Activated CD8-positive, alpha-beta memory T cell treated with anti-CD3 and anti-CD28 coated beads for 48 hours (primary cell): ENCODE results near the gene HSPA1B.
A peak's percentile ranks its signal among the peaks of the same experiment; 100 is the strongest.
"Not testable (repeated sequence)": the region's sequence is repeated elsewhere in the genome, so short reads cannot be mapped to it uniquely, and the experiment has no call there.

Experiments
- DNase-seq, 3 experiments: peaks; one replicate each; pipeline ENCODE4 v3.0.0-alpha.2; 2020; ENCODE audit warnings: low read depth in 2 of 3, low spot score in 2 of 3

Gene HSPA1B

DNA sequence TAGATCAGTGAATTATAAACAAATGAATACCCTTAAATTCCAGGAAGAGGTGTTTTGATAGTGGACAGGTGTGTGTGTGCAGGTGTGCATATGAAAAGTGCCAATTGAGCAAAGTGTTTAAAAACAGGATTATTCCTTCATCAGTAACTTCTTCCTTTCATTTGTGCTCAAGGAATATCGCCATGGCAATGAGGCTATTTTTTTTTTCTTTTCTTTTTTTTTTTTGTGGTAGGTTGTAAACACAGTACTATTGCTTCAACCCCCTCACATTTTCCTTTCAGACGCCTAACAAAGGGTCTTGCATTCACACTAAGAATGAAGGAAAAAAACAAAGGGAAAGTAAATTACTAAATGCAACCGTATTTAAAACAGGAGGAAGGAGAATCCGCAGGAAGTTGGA is 2.0 kb upstream of the HSPA1B start:
- DNase-seq, result no peak

DNA sequence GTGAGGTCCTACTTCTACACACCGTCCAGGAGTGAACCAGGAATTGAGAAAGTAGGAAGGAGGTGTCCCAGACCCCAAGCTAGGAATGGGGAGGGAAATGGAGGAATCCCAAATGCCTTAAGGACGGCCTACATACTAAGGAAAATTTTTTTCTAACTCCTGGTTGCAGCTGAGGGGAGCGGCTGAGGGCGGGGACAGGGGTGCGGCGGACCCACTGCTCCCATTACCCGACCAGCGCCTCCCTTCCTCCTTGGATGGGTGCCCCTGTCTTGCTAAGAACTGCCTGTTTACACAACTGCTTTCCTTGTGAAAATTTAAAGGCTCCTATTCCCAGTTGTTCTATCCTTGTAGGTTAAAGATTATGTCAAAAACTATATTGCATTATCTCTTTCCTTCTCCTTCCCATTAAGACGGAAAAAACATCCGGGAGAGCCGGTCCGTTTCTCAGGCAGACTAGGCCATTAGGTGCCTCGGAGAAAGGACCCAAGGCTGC is 699 bp upstream of the HSPA1B start:
- no peak for DNase-seq

DNA sequence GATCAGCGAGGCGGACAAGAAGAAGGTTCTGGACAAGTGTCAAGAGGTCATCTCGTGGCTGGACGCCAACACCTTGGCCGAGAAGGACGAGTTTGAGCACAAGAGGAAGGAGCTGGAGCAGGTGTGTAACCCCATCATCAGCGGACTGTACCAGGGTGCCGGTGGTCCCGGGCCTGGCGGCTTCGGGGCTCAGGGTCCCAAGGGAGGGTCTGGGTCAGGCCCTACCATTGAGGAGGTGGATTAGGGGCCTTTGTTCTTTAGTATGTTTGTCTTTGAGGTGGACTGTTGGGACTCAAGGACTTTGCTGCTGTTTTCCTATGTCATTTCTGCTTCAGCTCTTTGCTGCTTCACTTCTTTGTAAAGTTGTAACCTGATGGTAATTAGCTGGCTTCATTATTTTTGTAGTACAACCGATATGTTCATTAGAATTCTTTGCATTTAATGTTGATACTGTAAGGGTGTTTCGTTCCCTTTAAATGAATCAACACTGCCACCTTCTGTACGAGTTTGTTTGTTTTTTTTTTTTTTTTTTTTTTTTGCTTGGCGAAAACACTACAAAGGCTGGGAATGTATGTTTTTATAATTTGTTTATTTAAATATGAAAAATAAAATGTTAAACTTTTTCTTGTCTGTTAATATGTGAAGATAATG is 2.2 kb downstream of the HSPA1B start:
- no peak for DNase-seq

DNA sequence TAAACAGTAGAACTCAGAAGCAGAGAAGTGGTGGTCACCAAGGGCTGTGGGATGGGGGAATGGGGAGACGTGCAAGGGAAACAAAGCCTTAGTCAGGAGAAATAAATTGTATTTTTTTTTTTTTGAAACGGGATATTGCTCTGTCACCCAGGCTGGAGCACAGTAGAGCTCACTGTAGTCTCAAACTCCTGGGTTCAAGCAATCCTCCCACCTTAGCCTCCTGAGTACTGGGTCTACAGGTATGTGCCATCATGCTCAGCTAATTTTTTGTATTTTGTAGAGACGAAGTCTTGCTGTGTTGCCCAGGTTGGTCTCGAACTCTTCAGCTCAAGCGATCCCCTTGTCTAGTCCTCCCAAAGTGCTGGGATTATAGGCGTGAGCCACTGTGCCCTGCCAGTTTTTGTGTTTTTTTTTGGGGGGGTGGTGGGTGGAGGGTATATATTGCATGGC is 3.4 kb downstream of the HSPA1B start:
- no peak for DNase-seq

DNA sequence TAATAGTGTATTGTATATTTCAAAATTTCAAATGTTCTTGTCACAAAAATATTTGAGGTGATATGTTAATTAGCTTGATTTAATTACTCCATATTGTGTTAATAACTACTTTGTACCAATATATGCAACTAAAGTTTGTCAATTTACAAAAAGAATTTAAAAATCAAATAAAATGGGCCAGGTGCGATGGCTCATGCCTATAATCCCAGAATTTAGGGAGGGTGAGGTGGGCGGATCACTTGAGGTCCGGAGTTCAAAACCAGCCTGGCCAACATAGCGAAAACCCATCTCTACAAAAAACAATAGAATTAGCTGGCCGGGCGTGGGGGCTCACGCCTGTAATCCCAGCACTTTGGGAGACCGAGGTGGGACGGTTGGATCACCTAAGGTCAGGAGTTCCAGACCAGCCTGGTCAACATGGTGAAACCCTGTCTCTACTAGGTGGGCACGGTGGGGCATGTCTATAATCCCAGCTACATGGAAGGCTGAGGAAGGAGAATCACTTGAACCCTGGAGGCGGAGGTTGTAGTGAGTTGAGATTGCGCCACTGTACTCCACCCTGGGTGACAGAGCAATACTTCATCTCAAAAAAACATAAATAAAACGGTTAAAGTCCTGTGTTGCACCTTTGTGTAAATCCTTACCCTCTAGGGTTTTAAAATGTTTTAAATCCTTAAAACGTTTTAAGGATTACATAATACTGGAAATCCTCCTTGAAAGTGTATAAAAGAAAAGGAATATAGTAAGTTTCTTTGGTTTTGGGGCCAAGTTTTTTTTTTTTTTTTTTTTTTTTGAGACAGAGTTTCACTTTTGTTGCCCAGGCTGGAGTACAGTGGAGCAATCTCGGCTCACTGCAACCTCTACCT is 4.0 kb downstream of the HSPA1B start:
- DNase-seq, result no peak

DNA sequence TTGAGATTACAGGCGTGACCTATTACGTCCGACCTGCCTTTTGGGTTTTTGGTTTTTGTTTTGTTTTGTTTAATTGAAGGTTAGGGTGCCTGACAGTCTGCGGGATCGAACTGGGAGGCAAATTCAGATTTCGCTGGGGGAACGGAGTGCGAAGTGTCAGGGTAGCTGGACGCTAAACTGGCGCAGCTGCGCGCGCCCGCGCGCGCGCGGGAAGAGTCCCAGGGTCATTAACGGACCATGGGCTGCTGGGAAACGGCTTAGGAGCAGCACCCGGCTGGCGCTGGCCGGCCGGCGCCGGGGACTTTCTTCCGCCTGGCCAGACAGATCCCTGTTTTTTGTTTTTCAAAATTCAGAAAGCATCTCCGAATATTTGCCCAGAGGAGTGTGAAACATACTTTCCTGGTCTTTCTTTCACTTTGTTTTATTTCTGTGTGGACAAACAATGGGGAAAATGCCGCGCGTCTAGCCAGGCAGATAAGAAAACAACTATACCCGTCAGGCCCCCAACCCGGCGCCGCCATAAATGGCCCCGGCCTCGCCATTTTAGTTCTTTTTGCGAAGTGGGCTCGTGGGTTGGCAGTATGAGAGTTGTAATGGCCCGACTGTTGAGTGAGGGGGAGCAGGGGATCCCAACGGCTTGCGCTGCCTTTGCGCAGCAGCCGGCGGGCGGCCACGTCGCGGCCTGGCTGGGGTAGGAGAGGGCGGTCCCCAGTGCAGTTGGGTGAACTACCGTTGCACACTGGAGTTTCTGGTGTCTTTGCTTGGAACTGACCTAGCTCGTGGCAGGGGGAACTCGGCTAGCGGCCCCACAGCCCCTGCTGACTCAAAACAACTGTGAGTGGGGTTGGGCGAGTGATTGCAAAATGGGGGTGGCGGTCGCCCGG is 7.1 kb downstream of the HSPA1B start:
- peak; percentile 64 to 85 (median 80) for DNase-seq

DNA sequence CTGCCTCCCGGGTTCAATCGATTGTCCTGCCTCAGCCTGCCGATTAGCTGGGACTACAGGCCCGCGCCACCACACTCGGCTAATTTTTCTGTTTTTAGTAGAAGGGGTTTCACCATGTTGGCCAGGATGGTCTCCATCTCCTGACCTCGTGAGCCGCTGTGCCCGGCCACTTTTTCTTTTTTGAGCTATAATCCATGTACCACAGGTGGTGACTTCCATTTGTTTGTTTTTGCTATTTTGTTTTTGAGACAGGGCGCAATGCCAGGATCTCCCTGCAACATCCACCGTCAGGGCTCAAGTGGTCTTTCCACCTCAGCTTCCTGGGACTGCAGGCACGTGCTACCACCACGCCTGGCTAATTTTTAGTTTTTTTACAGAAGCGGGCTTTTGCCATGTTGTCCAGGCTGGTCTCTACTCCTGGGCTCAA is 8.5 kb downstream of the HSPA1B start:
- DNase-seq, result no peak

DNA sequence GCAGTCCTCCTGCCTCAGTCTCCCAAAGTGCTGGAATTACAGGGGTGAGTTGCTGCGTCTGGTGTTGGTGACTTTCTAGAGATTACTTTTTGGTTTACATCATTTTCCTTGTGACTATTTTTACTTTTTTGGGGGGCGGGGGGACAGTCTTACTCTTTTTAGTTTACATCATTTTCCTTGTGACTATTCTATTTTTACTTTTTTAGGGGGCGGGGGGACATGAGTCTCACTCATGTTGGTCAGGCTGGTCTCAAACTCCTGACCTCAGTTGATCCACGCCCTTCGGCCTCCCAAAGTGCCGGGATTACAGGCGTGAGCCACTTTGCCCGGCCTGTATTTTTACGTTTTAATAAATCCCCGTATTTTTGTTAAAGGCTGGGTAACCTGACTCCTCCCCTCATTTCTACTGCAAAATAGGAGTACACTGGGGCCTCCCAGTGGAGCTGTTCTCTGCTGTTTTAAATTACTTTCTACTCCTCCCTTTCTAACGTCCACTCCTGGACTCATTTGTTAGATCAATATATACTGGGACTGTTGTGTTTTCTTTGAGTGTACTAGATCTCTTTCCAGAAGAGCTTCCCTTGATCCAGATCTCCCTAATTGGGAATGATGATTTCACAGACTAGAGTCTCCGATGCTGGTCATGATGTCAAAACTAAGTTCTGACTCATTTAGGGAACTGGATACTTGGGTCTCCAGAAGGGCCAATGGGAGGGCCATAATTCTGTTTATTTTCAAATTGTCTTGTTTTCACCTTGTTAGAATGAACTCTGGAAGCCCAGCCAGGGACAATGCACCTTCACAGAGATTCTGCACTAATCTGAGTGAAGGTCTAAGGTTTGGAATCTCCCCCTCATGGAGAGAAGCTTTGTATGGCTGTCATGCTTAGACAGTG is 9.2 kb downstream of the HSPA1B start:
- no peak for DNase-seq

DNA sequence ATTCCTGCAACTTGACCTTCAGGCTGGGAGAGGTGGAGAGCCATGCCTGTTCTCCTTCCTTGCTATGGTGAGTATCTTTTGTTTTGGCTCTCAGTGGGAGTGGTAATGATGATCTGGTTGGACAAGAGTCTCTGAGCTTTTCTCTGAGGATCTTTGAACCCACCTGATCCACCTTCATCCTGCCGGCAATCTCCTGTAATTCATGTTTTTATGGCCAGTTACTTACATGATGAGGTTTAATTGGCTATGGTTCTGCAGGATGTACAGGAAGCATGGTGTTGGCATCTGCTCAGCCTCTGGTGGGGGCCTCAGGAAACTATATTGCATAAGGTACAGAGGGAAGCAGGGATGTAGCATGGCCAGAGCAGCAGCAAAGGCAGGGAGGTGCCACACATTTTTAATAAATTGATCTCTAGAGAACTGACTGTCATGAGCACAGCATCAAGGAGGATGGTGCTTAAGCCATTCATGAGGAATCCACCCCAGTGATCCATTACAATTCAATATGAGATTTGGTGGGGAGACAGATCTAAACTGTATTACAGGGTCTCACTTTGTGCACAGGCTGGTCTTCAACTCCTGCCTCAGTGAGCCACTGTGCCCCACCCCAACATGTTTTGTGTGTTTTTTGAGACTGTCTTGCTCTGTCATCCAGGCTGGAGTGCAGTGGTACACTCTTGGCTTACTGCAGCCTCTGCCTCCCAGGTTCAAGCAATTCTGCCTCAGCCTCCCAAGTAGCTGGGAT is 10.0 kb downstream of the HSPA1B start:
- no peak for DNase-seq

DNA sequence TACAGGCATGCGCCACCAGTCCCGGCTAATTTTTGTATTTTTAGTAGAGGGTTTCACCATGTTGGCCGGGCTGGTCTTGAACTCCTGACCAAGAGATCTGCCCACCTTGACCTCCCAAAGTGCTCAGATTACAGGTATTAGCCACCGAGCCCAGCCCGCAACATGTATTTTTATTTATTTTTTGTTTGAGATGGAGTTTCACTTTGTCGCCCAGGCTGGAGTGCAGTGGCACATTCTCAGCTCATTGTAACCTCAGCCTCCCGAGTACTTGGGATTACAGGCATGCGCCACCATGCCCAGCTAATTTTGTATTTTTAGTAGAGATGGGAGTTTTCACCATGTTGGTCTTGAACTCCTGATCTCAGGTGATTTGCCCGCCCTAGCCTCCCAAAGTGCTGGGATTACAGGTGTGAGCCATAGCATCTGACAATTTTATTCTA is 10.6 kb downstream of the HSPA1B start:
- not testable (repeated sequence) for DNase-seq

DNA sequence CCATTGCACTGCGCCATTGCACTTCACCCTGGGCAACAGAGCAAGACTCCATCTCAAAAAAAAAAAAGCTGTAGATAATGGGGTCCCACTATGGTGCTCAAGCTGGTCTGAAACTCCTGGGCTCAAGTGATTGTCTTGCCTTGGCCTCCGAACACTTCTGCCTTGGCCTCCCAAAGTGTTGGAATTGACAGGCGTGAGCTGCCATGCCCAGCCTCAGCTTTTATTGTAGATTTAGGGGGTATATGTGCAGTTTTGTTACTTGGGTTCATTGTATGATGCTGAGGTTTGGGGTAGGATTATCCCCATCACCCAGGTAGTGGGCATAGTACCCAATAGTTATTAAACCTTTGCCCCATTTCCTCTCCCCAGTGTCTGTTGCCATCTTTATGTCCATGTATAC is 11.4 kb downstream of the HSPA1B start:
- DNase-seq, result no peak

DNA sequence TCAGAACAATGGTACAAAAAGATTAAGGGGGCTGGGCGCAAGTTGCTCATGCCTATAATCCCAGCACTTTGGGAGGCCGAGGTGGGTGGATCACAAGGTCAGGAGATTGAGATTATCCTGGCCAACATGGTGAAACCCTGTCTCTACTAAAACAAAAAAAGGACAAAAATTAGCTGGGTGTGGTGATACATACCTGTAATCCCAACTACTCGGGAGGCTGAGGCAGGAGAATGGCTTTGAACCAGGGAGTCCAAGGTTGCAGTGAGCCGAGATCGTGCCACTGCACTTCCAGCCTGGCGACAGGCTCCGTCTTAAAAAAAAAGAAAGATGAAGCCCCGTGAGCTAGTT is 12.2 kb downstream of the HSPA1B start:
- DNase-seq, result not testable (repeated sequence)

DNA sequence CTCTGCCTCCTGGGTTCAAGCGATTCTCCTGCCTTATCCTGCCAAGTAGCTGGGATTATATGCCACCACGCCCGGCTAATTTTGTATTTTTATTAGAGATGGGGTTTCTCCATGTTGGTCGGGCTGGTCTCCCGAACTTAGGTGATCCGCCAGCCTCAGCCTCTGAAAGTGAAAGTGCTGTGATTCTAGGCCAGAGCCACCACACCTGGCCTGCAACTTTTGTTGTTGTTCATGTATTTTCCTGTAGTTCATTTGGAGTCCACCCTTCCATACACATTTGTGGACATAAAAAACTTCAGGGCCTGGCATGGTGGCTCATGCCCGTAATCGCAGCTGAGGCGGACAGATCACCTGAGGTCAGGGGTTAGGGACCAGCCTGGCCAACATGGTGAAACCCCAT is 14.5 kb downstream of the HSPA1B start:
- DNase-seq, result no peak

DNA sequence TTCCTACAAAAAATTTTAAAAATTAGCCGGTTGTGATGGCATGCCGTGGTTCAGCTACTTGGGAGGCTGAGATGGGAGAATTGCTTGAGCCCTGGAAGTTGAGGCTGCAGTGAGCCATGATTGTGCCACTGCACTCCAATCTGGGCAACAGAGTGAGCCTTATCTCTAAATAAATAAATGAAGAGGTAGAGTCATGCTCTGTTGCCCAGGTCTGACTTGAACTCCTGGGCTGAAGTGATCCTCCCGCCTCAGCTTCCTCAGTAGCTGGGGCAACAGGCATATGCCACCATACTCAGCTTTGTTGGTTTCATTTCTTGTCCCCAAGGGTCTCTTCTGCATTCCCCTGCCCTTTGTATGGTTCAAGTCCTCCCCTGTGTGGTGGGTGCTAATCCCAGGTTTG is 17.0 kb downstream of the HSPA1B start:
- no peak for DNase-seq

DNA sequence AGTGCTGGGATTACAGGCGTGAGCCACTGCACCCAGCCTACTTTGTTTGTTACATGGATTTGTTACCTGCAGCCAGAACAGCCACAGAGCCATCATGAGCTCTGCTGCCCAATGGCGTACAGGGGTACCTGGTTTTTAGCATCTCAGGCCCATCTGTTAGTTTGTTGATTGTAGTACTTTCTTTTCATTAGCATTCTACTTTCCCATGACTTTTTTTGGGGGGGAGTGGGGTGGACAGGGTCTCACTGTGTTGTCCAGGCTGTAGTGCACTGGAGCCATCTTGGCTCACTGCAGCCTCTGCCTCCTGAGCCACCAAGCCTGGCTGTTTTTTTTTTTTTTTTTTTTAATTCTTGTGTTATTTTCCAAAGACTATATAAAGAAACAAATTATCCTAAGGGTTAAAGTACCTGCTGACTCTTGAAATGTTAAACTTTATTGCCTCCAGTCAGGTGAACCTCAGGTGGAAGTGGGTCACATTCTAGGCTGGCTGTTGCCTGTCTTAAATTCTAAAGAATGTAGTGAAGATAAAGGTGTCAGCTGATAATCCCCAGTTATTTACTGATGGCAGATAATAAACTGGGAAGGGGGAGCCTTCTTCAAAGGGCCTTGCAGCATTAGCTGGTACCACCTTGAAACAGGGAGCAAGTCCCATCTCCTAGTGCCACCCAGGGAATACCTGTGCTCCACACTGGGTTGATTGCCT is 19.9 kb downstream of the HSPA1B start:
- no peak for DNase-seq

DNA sequence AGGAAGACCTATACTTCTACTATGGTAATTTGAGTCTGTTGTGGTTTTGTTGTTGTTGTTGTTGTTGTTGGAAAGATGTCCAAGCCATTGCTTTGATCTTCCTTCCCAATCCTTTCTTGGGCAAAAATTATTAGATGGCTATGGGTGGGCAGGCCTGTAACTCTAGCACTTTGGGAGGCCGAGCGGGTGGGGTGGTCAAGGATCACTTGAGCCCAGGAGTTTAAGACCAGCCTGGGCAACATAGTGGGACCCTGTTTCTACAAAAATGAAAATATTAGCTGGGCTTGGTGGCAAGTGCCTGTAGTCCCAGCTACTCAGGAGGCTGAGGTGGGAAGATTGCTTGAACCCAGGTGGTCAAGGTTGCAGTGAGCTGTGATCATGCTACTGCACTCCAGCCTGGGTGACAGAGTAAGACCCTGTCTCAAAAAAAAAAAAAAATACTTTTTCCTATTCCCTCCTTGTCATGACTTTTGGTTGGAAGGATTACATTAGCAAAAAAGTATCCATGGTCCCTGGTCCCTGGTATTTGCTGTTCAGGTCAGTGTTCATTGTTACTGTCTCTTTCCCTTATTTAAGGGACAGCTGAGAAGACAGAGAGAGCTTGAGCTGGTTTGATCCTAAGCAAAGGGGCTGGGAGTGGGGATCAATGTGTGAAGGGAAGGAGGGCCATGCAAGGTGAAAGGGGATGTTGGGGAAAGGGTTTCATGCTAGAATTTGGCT is 23.4 kb downstream of the HSPA1B start:
- no peak for DNase-seq

DNA sequence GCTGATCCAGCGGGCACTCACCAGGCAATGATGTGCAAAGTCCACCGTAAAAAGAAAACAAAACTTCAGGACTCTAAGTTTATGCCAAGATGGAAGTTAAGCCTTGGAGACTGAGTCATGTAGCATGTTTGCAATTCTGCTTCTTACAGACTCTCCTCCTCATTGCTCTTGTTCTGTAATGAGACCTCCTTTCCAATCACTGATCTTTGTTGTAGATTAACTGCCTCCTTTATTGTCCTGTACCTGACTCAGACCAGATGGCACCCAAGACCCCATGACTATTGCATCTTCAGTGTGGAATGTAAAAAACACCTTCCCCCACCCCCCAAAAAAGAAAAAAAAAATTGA is 23.9 kb downstream of the HSPA1B start:
- no peak for DNase-seq

DNA sequence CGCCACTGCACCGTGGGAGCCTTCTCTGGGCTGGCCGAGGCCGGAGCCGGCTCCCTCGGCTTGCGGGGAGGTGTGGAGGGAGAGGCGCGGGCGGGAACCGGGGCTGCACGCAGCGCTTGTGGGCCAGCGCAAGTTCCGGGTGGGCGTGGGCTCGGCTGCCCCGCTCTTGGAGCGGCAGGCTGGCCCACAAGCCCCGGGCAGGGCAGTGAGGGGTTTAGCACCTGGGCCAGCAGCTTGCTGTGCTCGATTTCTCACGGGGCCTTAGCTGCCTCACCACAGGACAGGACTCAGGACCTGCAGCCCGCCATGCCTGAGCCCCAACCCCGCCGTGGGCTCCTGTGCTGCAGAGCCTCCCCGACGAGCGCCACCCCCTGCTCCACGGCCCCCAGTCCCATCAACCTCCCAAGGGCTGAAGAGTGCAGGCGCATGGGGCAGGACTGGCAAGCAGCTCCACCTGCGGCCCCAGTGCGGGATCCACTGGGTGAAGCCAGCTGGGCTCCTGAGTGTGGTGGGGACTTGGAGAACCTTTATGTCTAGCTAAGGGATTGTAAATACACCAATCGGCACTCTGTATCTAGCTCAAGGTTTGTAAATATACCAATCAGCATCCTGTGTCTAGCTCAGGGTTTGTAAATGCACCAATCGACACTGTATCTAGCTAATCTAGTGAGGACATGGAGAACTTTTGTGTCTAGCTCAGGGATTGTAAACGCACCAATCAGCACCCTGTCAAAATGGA is 24.6 kb downstream of the HSPA1B start:
- not testable (repeated sequence) for DNase-seq
